GM12865 (cell line): ENCODE results near the gene CACNA2D1.

Experiments used
- DNase-seq: peaks from one replicate; pipeline ENCODE4 v3.0.0; 2010; ENCODE audit warnings: low read depth
- H3K4me3 ChIP-seq: 2 replicates; pipeline ENCODE4 v1.5.1; 2011; ENCODE audit warnings: mild to moderate bottlenecking, low read depth, low read length, control low read depth
- CTCF ChIP-seq: IDR thresholded peaks from 2 replicates; pipeline ENCODE4 v1.5.1; 2011; ENCODE audit warnings: low read length, control low read depth, low read depth, inconsistent platforms; ENCODE audit not compliant: insufficient read depth; ENCODE audit errors: missing control alignments

Gene CACNA2D1

GRCh38 chr7:82226191-82226590 lies 217.4 kb downstream of the CACNA2D1 start:
- H3K4me3 ChIP-seq = no peak overlapping the region
- TF ChIP-seq CTCF = no peak
- no peak for DNase-seq

- TF ChIP-seq CTCF = no peak
- DNase-seq = no peak
- no peak overlapping the region for H3K4me3 ChIP-seq
Observed at GRCh38 chr7:82224529-82224928, 219.0 kb downstream of the CACNA2D1 start.

- no peak overlapping the region for H3K4me3 ChIP-seq
- TF ChIP-seq CTCF = no peak
- DNase-seq = no peak
Observed at GRCh38 chr7:82223580-82223979, 220.0 kb downstream of the CACNA2D1 start.

- H3K4me3 ChIP-seq = no peak overlapping the region
- DNase-seq = no peak
Observed at GRCh38 chr7:82221152-82221674, 222.4 kb downstream of the CACNA2D1 start.

GRCh38 chr7:82212466-82212865 lies 231.1 kb downstream of the CACNA2D1 start:
- DNase-seq = no peak
- H3K4me3 ChIP-seq = no peak overlapping the region
- no peak for TF ChIP-seq CTCF

More at GRCh38 chr7:82221152-82221674, 222.4 kb downstream of the CACNA2D1 start:
- TF ChIP-seq CTCF = no peak

GRCh38 chr7:82211333-82211732 lies 232.2 kb downstream of the CACNA2D1 start:
- DNase-seq = no peak
- no peak overlapping the region for H3K4me3 ChIP-seq
- no peak for TF ChIP-seq CTCF
